ENCODE results near the gene UGP2.

The UGP2 gene

DNA sequence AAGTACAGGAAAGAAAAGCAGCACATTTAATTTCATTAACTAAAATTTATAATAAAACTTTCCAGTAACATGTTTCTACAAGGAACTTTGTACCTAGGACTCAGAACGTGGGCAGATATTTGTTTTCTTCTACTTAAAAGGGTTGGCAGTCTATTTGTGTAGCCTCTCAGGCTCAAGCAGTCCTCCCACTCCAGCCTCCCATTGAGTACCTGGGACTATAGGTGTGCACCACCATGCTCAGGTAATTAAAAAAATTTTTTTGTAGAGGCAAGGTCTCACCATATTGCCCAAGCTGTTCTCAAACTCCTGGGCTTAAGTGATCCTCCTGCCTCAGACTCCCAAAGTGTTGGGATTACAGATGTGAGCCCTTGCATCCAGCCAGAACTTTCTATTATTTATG lies 36.8 kb downstream of the UGP2 start:
- Histone ChIP-seq H3K79me2 (ENCODE audit: insufficient read depth, low read depth) (no peaks in the 10 kb centered on the region), H2AFZ (ENCODE audit: low read depth) (no peak overlapping the region), H4K20me1 (ENCODE audit: insufficient read depth) (no peaks in the 10 kb centered on the region), H3K36me3 (ENCODE audit: insufficient read depth) (no peaks in the 10 kb centered on the region), H3K4me3 (IDR thresholded peaks at IDR 0.05; ENCODE audit: insufficient read depth, low read depth, low read length) (no peak overlapping the region), H3K4me1 (ENCODE audit: low read depth, poor library complexity, severe bottlenecking) (no peaks in the 10 kb centered on the region), H3K4me2 (no peak overlapping the region), H3K27me3 (ENCODE audit: insufficient read depth, low read depth) (no peaks in the 10 kb centered on the region), H3K27ac (no peak overlapping the region), H3K9ac (no peak overlapping the region)
- no peak for TF ChIP-seq CTCF (conservative IDR thresholded peaks at IDR 0.05; ENCODE audit: low read depth, low read length)

DNA sequence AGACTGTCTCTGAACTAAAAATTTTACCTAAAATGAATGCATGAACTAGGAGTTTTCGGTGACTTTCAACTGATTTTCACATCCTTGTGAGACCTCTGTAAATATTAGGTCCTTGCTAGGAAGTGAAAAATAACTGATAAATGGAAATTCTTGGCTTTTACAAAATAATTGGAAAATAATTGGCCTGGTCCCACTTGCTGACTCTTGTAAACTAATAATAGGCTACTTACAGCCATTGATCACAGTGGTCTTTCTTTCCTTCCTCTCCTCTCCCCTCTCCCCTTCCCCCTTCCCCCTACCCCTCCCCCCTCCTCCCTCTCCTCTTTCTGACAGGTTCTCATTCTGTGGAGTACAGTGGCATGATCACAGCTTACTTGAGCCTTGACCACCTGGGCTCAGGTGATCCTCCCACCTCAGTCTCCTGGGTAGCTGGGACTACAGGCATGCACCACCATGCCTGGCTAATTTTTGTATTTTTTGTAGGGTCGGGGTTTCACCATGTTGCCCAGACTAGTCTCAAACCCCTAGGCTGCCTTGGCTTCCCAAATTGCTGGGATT lies 38.3 kb downstream of the UGP2 start:
- Histone ChIP-seq H4K20me1 (ENCODE audit: insufficient read depth) (no peaks in the 10 kb centered on the region), H3K27me3 (ENCODE audit: insufficient read depth, low read depth) (no peaks in the 10 kb centered on the region), H3K4me2 (no peak overlapping the region), H3K36me3 (ENCODE audit: insufficient read depth) (no peaks in the 10 kb centered on the region), H3K4me3 (IDR thresholded peaks at IDR 0.05; ENCODE audit: insufficient read depth, low read depth, low read length) (no peak overlapping the region), H2AFZ (ENCODE audit: low read depth) (no peak overlapping the region), H3K4me1 (ENCODE audit: low read depth, poor library complexity, severe bottlenecking) (no peaks in the 10 kb centered on the region), H3K9ac (no peak overlapping the region), H3K27ac (no peak overlapping the region), H3K79me2 (ENCODE audit: insufficient read depth, low read depth) (no peaks in the 10 kb centered on the region)
- no peak for TF ChIP-seq CTCF (conservative IDR thresholded peaks at IDR 0.05; ENCODE audit: low read depth, low read length)

DNA sequence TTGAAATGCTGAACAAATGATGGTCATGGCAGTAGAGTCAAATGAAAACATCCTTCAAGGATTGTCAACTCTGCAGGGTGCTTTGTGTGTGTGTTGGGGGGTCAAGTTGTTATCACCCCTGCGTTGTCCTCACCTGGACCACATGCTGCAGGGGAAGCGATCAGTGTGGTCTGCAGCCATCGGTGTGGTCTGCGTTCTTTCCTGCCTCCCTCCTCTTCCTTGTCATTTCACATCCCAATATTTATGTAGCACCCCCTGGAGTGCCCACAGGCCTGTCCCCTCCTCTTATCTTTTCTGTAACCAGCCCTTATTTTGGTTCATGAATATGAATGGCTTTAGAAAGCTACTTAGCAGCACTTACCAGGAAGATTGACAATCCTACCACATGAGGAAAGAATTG lies 38.9 kb downstream of the UGP2 start:
- no peak for TF ChIP-seq CTCF (conservative IDR thresholded peaks at IDR 0.05; ENCODE audit: low read depth, low read length)
- H4K20me1 ChIP-seq (ENCODE audit: insufficient read depth) = no peaks in the 10 kb centered on the region
- H2AFZ ChIP-seq (ENCODE audit: low read depth) = no peak overlapping the region
- H3K4me2 ChIP-seq = no peak overlapping the region
- no peaks in the 10 kb centered on the region for H3K4me1 ChIP-seq (ENCODE audit: low read depth, poor library complexity, severe bottlenecking)
- H3K79me2 ChIP-seq (ENCODE audit: insufficient read depth, low read depth) = no peaks in the 10 kb centered on the region
- no peaks in the 10 kb centered on the region for H3K27me3 ChIP-seq (ENCODE audit: insufficient read depth, low read depth)
- no peak overlapping the region for H3K4me3 ChIP-seq (IDR thresholded peaks at IDR 0.05; ENCODE audit: insufficient read depth, low read depth, low read length)
- no peak overlapping the region for H3K27ac ChIP-seq
- no peak overlapping the region for H3K9ac ChIP-seq
- H3K36me3 ChIP-seq (ENCODE audit: insufficient read depth) = no peaks in the 10 kb centered on the region

GRCh38 chr2:63881205-63881604 lies 39.5 kb downstream of the UGP2 start:
- H3K4me2 ChIP-seq = no peak overlapping the region
- TF ChIP-seq CTCF (conservative IDR thresholded peaks at IDR 0.05; ENCODE audit: low read depth, low read length) = no peak
- H3K9ac ChIP-seq = no peak overlapping the region
- no peak overlapping the region for H3K27ac ChIP-seq
- H3K36me3 ChIP-seq (ENCODE audit: insufficient read depth) = no peaks in the 10 kb centered on the region
- H3K4me3 ChIP-seq (IDR thresholded peaks at IDR 0.05; ENCODE audit: insufficient read depth, low read depth, low read length) = no peak overlapping the region
- H4K20me1 ChIP-seq (ENCODE audit: insufficient read depth) = no peaks in the 10 kb centered on the region
- H3K27me3 ChIP-seq (ENCODE audit: insufficient read depth, low read depth) = no peaks in the 10 kb centered on the region
- no peaks in the 10 kb centered on the region for H3K79me2 ChIP-seq (ENCODE audit: insufficient read depth, low read depth)
- no peak overlapping the region for H2AFZ ChIP-seq (ENCODE audit: low read depth)
- no peaks in the 10 kb centered on the region for H3K4me1 ChIP-seq (ENCODE audit: low read depth, poor library complexity, severe bottlenecking)

All from KMS-11 (cell line).